Parathyroid adenoma (tissue), 2 donors: ENCODE measurements around the gene HTR7.

Experiments used
- H2AFZ ChIP-seq: fragments of 300-600 bp; sonication (generic); one replicate; pipeline ENCODE4 v1.7.0; 2017; ENCODE audit warnings: antibody characterized with exemption, mild to moderate bottlenecking
- H3K27ac ChIP-seq: fragments of 300-600 bp; sonication (generic); one replicate; pipeline ENCODE4 v1.7.0; 2017
- H3K27me3 ChIP-seq: fragments of 300-600 bp; sonication (generic); one replicate; pipeline ENCODE4 v1.7.0; 2017; ENCODE audit warnings: low read length; ENCODE audit not compliant: control insufficient read depth, insufficient read depth
- H3K36me3 ChIP-seq: fragments of 300-600 bp; sonication (generic); one replicate; pipeline ENCODE4 v1.7.0; 2017; ENCODE audit warnings: low read length; ENCODE audit not compliant: control insufficient read depth, insufficient read depth
- H3K4me1 ChIP-seq: fragments of 300-600 bp; sonication (generic); one replicate; pipeline ENCODE4 v1.7.0; 2017; ENCODE audit warnings: control low read depth
- H3K4me2 ChIP-seq: fragments of 300-600 bp; sonication (generic); one replicate; pipeline ENCODE4 v1.7.0; 2017; ENCODE audit warnings: low read length
- H3K4me3 ChIP-seq: fragments of 300-600 bp; sonication (generic); one replicate; pipeline ENCODE4 v1.7.0; 2017; ENCODE audit warnings: low read depth, low read length
- H3K79me2 ChIP-seq: fragments of 300-600 bp; sonication (generic); one replicate; pipeline ENCODE4 v1.7.0; 2017; ENCODE audit warnings: control low read depth
- H3K9ac ChIP-seq: fragments of 300-600 bp; sonication (generic); one replicate; pipeline ENCODE4 v1.7.0; 2017; ENCODE audit warnings: mild to moderate bottlenecking
- H3K9me3 ChIP-seq: fragments of 300-600 bp; sonication (generic); one replicate; pipeline ENCODE4 v1.7.0; 2017; ENCODE audit warnings: low read length; ENCODE audit not compliant: control insufficient read depth
- CTCF ChIP-seq: fragments of 300-600 bp; sonication (generic); IDR thresholded peaks from one replicate; pipeline ENCODE4 v1.7.0; 2017; ENCODE audit warnings: antibody characterized with exemption, mild to moderate bottlenecking
- donor health status: primary hyperparathyroidism.

Gene HTR7

GRCh38 chr10:90777621-90778020, 80.2 kb downstream of the HTR7 start:
- no peak for TF ChIP-seq CTCF
- Histone ChIP-seq H3K4me3 (no peak overlapping the region), H3K9me3 (no peaks in the 10 kb centered on the region), H3K4me2 (no peak overlapping the region), H2AFZ (no peak overlapping the region), H3K79me2 (peaks cover 17% of the 10 kb centered on the region), H3K36me3 (no peaks in the 10 kb centered on the region), H3K27ac (no peak overlapping the region), H3K4me1 (no peaks in the 10 kb centered on the region), H3K9ac (no peak overlapping the region), H3K27me3 (no peaks in the 10 kb centered on the region)

- Histone ChIP-seq H3K4me2 (no peak overlapping the region), H3K27me3 (no peaks in the 10 kb centered on the region), H3K4me1 (no peaks in the 10 kb centered on the region), H3K79me2 (peaks cover 20% of the 10 kb centered on the region), H3K4me3 (no peak overlapping the region), H3K36me3 (no peaks in the 10 kb centered on the region), H3K9me3 (no peaks in the 10 kb centered on the region), H2AFZ (no peak overlapping the region), H3K9ac (no peak overlapping the region), H3K27ac (no peak overlapping the region)
- no peak for TF ChIP-seq CTCF
Observed at GRCh38 chr10:90775351-90776028, 82.3 kb downstream of the HTR7 start.

GRCh38 chr10:90769946-90770841, 87.6 kb downstream of the HTR7 start:
- no peak for TF ChIP-seq CTCF
- no peak overlapping the region for H3K27ac ChIP-seq
- H3K4me2 ChIP-seq, result no peak overlapping the region
- no peak overlapping the region for H2AFZ ChIP-seq
- H3K4me3 ChIP-seq, result no peak overlapping the region
- no peak overlapping the region for H3K9ac ChIP-seq
- no peaks in the 10 kb centered on the region for H3K9me3 ChIP-seq
- H3K27me3 ChIP-seq, result no peaks in the 10 kb centered on the region
- H3K79me2 ChIP-seq, result peaks cover 17% of the 10 kb centered on the region
- H3K4me1 ChIP-seq, result no peaks in the 10 kb centered on the region
- no peaks in the 10 kb centered on the region for H3K36me3 ChIP-seq

GRCh38 chr10:90751107-90751997, 106.5 kb downstream of the HTR7 start:
- Histone ChIP-seq H3K27ac (no peak overlapping the region), H3K9ac (no peak overlapping the region), H2AFZ (no peak overlapping the region), H3K79me2 (peaks cover 15% of the 10 kb centered on the region), H3K4me1 (no peaks in the 10 kb centered on the region), H3K36me3 (no peaks in the 10 kb centered on the region), H3K9me3 (no peaks in the 10 kb centered on the region), H3K4me2 (no peak overlapping the region), H3K27me3 (no peaks in the 10 kb centered on the region), H3K4me3 (no peak overlapping the region)
- peak; percentile 84 for TF ChIP-seq CTCF
